GM10248 (cell line): ENCODE data around the gene ERP29.

ENCODE experiments used
- CTCF ChIA-PET: fragments of 300-600 bp; sonication (Branson Sonifier 250); formaldehyde crosslinking; extraction: SDS; loops from one replicate; lab custom pipeline; 2021; ENCODE audit warnings: antibody characterized with exemption; lab: Yijun Ruan, JAX
- POLR2A ChIA-PET: fragments of 350-650 bp; sonication (Branson Sonifier 250); formaldehyde crosslinking; extraction: SDS; loops from one replicate; lab custom pipeline; 2020; ENCODE audit warnings: antibody characterized with exemption; lab: Yijun Ruan, JAX
- DNase-seq: peaks from one replicate; pipeline ENCODE4 v3.0.0; 2012; ENCODE audit errors: extremely low spot score
- CTCF ChIP-seq: IDR thresholded peaks from 2 replicates; pipeline ENCODE4 v1.5.1; 2012; ENCODE audit warnings: mild to moderate bottlenecking, low read depth; ENCODE audit errors: extremely low read depth, missing control alignments, control extremely low read depth

ERP29 gene

DNA sequence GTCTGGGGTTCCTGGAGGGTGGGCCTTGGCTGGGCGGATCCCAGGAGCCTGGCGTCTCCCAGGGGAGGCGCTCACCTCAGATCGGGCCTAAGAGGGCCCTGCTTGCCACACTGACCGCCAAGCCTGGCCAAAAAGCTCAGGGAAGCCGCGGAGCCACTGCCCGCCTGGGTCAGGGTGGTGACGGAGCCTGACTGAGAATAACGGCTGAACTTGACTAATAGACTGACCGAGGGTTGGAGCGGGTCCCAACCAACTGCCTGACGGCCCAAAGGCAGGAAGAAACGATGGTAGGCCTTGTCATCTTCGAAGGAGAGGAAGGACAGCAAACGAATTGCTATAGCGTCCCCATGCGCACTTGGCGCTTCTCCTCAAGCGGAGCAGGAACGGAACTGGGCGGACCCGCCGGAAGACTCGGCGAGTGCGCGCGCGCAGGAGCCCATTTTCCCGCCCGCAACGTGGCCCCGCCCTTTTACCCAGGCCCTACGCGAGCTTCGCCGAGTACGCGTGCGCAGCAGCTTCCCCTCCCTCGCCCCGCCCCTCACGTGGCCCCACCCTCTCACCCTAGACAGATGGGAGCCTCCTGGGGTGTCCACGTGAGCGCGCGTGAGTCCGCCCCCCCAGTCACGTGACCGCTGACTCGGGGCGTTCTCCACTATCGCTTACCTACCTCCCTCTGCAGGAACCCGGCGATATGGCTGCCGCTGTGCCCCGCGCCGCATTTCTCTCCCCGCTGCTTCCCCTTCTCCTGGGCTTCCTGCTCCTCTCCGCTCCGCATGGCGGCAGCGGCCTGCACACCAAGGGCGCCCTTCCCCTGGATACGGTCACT lies at the start of gene ERP29, which contains the start of gene TMEM116:
Gene ERP29, plus strand, starts transcription at position 652 of the 826 bp plus-strand sequence. Its CDS starts 40 bp downstream, at position 692.
Gene TMEM116, minus strand, starts transcription at position 391 of the 826 bp plus-strand sequence. CDS start 7,895 bp downstream, outside the sequence.
- POLR2A ChIA-PET = interaction anchor here (0.5 to 1.4 kb wide), 5 partner anchors 8 to 533 kb away, joined by 3 to 7 read pairs (median 5); no protein-coding TSS in a partner anchor
- peak; percentile 100 for DNase-seq
- CTCF ChIA-PET = interaction anchor here (0.6 to 2.7 kb wide), 6 partner anchors 11 to 93 kb away, joined by 3 to 17 read pairs (median 4); no protein-coding TSS in a partner anchor
- TF ChIP-seq CTCF = peak; percentile 52

GRCh38 chr12:111964935-111965334 lies 48.3 kb upstream of the ERP29 start:
- no peak for TF ChIP-seq CTCF
- POLR2A ChIA-PET = no interaction called here
- CTCF ChIA-PET = interaction anchor here (1.0 kb wide), 1 partner anchor 24 kb away, joined by 3 read pairs; no protein-coding TSS in a partner anchor
- DNase-seq = no peak

DNA sequence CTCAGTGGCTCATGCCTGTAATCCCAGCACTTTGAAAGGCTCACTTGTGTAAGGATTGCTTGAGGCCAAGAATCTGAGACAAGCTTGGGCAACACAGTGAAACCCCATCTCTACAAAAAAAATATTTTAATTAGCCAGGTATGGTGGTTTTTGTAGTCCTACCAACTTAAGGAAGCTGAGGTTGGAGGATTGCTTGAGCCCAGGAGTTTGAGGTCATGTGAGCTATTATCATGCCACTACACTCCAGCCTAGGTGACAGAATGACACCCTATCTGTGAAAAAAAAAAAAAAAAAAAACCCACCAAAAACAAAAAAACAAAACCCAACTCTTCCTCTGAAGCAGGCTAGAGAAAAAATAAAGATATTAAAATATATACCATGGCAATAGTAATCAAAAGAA lies 41.4 kb upstream of the ERP29 start:
- ChIA-PET POLR2A (no interaction called here), CTCF (no interaction called here)
- TF ChIP-seq CTCF = no peak
- DNase-seq = no peak

GRCh38 chr12:111975161-111975931 lies 37.9 kb upstream of the ERP29 start:
- POLR2A ChIA-PET = no interaction called here
- CTCF ChIA-PET = interaction anchor here (1.9 kb wide), 1 partner anchor 96 kb away, joined by 4 read pairs; no protein-coding TSS in a partner anchor
- no peak for TF ChIP-seq CTCF
- DNase-seq = no peak

- ChIA-PET CTCF (interaction anchor here (1.9 kb wide), 1 partner anchor 95 kb away, joined by 4 read pairs; no protein-coding TSS in a partner anchor), POLR2A (no interaction called here)
- TF ChIP-seq CTCF = no peak
- DNase-seq = no peak
These were observed 36.9 kb upstream of the ERP29 start for GRCh38 chr12:111976291-111976690.

- DNase-seq = no peak
- ChIA-PET POLR2A (no interaction called here), CTCF (interaction anchor here (1.9 kb wide), 1 partner anchor 95 kb away, joined by 4 read pairs; no protein-coding TSS in a partner anchor)
- no peak for TF ChIP-seq CTCF
These were observed 36.4 kb upstream of the ERP29 start for GRCh38 chr12:111976860-111977259.
